Vagina (tissue), 2 donors: ENCODE results near the gene CALML5. TPM values are rescaled to one million over a fixed set of nuclear protein-coding genes. Genes with fewer than 3 reads are reported as not detected.

Source experiments
- DNase-seq, 2 donors: peaks; one replicate each; pipeline ENCODE4 v3.0.0-alpha.2; 2017; ENCODE audit errors: extremely low spot score in 2 of 2
- H3K27ac ChIP-seq: fragments of 200-600 bp; sonication (generic); one replicate; pipeline ENCODE4 v1.5.1; 2019
- H3K27me3 ChIP-seq: fragments of 200-600 bp; sonication (generic); one replicate; pipeline ENCODE4 v1.5.1; 2019
- H3K36me3 ChIP-seq, 2 donors: fragments of 200-600 bp; sonication (generic); one replicate each; pipeline ENCODE4 v1.5.1; 2017 to 2019
- H3K4me1 ChIP-seq: fragments of 200-600 bp; sonication (generic); one replicate; pipeline ENCODE4 v1.5.1; 2019
- H3K4me3 ChIP-seq, 2 donors: fragments of 200-600 bp; sonication (generic); 1 replicate in 1 of 2; 2 replicates in 1 of 2; pipeline ENCODE4 v1.5.1; 2016 to 2019
- H3K9me3 ChIP-seq: fragments of 200-600 bp; sonication (generic); one replicate; pipeline ENCODE4 v1.5.1; 2019
- POLR2A ChIP-seq, 2 donors: fragments of 450-650 bp; IDR thresholded peaks; one replicate each; pipeline ENCODE4 v1.6.1; 2017; ENCODE audit warnings: antibody characterized with exemption in 2 of 2, mild to moderate bottlenecking in 2 of 2, moderate library complexity in 2 of 2
- POLR2AphosphoS5 ChIP-seq, 2 donors: sonication (generic); formaldehyde crosslinking; IDR thresholded peaks; one replicate each; pipeline ENCODE4 v1.9.0; 2017; ENCODE audit warnings: antibody characterized with exemption in 2 of 2, mild to moderate bottlenecking in 2 of 2, low read depth in 1 of 2; ENCODE audit not compliant: insufficient read depth in 1 of 2
- intact Hi-C: fragments of 100-400 bp; cut with DNase I; formaldehyde crosslinking; loops from one replicate; pipeline ENCODE4 v1.15.1; 2023
- total RNA-seq: library from RNA; depleted of rRNA; stranded (reverse); fragments of >200 nt; gene quantifications from one replicate; pipeline ENCODE4 v1.2.3, GENCODE V29; 2016
- TF ChIP-seq, protein P1 (sequence below), 3 experiments: fragments of 450-650 bp in 2 of 3; fragments of 200-600 bp in 1 of 3; sonication (generic) in 1 of 3; IDR thresholded peaks; one replicate each; pipeline ENCODE4 v1.5.1; 2017 to 2019; ENCODE audit warnings: antibody characterized with exemption in 3 of 3, mild to moderate bottlenecking in 2 of 3, moderate library complexity in 2 of 3

The CALML5 gene
- total RNA-seq, 1 donor from 2014 or later = 102 TPM

DNA sequence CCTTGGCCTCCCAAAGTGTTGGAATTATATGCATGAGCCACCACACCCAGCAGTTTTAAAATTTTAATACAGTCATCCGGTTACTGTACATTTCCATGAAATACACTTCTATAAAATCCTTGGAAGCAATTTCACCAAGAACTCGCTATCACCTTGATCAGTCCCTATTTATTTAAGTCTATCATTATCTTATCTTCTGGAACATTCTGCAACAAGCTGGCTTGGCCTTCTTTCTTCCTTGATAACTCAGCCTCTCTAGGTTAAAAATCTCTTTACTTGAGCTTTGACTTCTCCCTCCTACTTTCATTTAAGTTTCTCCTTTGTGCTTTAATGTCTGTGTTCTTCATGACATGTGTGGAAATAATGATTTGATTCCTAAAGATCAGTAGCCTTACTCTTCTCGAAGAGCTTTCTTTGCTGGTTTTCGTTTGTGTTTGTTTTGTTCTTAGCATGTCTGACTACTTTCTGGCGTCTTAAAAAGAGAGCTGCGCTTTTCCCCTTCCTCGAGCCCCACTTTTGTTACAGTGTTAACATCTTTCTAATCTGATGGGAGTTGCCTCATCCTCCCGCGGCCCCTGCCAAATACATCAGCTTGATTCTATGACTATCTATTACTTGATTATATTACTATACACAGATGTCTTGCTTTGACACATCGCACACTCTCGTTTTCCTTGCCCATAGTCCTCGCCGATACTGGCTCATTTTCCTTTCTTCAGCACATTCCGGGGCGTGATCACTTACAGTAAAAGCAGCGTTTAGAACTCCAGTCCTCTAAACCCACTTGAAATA is 11.1 kb upstream of the CALML5 start:
- H3K4me1 ChIP-seq = peaks cover 8% of the 10 kb centered on the region
- no peak overlapping the region for H3K4me3 ChIP-seq
- H3K27me3 ChIP-seq = no peaks in the 10 kb centered on the region
- H3K9me3 ChIP-seq = no peaks in the 10 kb centered on the region
- intact Hi-C loops = no loop called here
- H3K27ac ChIP-seq = peak overlapping the region; percentile 11
- TF ChIP-seq, protein P1, sequence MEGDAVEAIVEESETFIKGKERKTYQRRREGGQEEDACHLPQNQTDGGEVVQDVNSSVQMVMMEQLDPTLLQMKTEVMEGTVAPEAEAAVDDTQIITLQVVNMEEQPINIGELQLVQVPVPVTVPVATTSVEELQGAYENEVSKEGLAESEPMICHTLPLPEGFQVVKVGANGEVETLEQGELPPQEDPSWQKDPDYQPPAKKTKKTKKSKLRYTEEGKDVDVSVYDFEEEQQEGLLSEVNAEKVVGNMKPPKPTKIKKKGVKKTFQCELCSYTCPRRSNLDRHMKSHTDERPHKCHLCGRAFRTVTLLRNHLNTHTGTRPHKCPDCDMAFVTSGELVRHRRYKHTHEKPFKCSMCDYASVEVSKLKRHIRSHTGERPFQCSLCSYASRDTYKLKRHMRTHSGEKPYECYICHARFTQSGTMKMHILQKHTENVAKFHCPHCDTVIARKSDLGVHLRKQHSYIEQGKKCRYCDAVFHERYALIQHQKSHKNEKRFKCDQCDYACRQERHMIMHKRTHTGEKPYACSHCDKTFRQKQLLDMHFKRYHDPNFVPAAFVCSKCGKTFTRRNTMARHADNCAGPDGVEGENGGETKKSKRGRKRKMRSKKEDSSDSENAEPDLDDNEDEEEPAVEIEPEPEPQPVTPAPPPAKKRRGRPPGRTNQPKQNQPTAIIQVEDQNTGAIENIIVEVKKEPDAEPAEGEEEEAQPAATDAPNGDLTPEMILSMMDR (IDR thresholded peaks at IDR 0.05) = no peak
- TF ChIP-seq POLR2AphosphoS5 (IDR thresholded peaks at IDR 0.05; ENCODE audit: insufficient read depth in 1 of 2, low read depth in 1 of 2) = no peak
- TF ChIP-seq POLR2A (IDR thresholded peaks at IDR 0.05) = no peak
- H3K36me3 ChIP-seq = no peaks in the 10 kb centered on the region
- no peak for DNase-seq

DNA sequence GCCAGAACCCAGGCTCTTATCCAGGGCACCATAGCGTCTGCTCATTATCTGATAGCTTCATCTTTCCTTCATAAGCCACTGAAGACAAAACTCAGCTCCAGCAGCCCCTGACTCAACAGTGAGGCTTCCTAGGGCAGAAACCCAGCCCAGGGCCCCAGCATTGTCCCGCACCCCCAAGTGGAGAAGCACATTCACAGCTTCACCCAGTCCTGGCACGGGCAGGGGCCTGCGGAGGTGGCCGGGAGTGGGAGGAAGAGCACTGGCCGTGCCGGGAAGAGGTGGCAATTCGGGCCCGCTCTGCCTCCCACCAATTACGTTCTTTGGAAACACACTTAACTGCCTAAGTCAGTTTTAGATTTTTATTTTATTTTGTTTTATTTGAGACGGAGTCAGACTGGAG is 10.3 kb upstream of the CALML5 start:
- no peaks in the 10 kb centered on the region for H3K27me3 ChIP-seq
- H3K27ac ChIP-seq = peak overlapping the region; percentile 11
- DNase-seq = no peak
- no peak for TF ChIP-seq POLR2A (IDR thresholded peaks at IDR 0.05)
- no peak for TF ChIP-seq POLR2AphosphoS5 (IDR thresholded peaks at IDR 0.05; ENCODE audit: insufficient read depth in 1 of 2, low read depth in 1 of 2)
- H3K9me3 ChIP-seq = no peaks in the 10 kb centered on the region
- intact Hi-C loops = no loop called here
- peaks cover 10% of the 10 kb centered on the region for H3K4me1 ChIP-seq
- H3K4me3 ChIP-seq = no peak overlapping the region
- no peaks in the 10 kb centered on the region for H3K36me3 ChIP-seq

DNA sequence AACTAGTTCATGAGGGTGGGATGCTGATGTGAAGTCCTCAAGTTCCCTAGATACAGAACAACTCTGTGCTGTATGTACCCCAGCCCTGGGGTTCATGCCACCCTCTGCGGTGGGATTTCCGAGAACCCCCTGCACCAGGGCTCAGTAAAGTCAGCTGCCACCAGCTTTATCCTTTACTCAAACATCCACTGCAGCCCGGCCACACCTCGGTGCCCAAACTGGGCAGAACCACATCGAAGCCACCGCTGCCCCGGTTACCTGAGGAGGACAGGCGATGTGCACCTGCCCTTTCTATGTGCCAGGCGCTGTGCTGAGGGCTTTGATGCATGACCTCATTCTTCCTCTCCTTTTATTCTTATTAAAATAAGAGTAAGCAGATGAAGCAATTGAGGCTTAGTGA is 9.9 kb upstream of the CALML5 start:
- DNase-seq = no peak
- Histone ChIP-seq H3K4me1 (peaks cover 15% of the 10 kb centered on the region), H3K4me3 (no peak overlapping the region), H3K27me3 (no peaks in the 10 kb centered on the region), H3K36me3 (no peaks in the 10 kb centered on the region), H3K9me3 (no peaks in the 10 kb centered on the region), H3K27ac (no peak overlapping the region)
- intact Hi-C loops = no loop called here
- TF ChIP-seq POLR2AphosphoS5 (IDR thresholded peaks at IDR 0.05; ENCODE audit: insufficient read depth in 1 of 2, low read depth in 1 of 2) = peak in 1 of 2 donors; percentile 22
- no peak for TF ChIP-seq POLR2A (IDR thresholded peaks at IDR 0.05)

DNA sequence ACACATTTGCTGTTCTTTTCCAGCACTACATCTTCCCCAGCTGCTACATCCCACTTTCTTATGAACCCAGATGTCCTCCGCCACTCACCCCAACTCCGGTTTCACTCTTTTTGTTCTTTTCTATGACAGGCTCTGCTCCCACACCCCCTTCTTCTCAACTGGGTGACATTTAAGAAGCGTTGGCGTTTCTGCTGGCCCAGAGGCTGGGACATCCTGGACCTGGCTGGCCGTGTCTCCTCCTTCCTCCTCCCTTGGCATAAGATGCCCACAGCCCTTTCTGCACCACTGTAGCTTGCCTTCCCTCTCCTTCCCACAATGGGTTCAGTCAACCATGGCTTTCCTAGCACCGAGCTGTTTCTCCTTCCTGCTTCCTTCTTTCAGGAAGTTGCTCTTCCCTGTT is 9.4 kb upstream of the CALML5 start:
- Histone ChIP-seq H3K9me3 (no peaks in the 10 kb centered on the region), H3K36me3 (no peaks in the 10 kb centered on the region), H3K4me1 (peaks cover 19% of the 10 kb centered on the region), H3K27me3 (no peaks in the 10 kb centered on the region), H3K4me3 (no peak overlapping the region), H3K27ac (no peak overlapping the region)
- intact Hi-C loops = no loop called here
- no peak for TF ChIP-seq POLR2A (IDR thresholded peaks at IDR 0.05)
- TF ChIP-seq, protein P1 (IDR thresholded peaks at IDR 0.05) = no peak
- TF ChIP-seq POLR2AphosphoS5 (IDR thresholded peaks at IDR 0.05; ENCODE audit: insufficient read depth in 1 of 2, low read depth in 1 of 2) = no peak
- no peak for DNase-seq

DNA sequence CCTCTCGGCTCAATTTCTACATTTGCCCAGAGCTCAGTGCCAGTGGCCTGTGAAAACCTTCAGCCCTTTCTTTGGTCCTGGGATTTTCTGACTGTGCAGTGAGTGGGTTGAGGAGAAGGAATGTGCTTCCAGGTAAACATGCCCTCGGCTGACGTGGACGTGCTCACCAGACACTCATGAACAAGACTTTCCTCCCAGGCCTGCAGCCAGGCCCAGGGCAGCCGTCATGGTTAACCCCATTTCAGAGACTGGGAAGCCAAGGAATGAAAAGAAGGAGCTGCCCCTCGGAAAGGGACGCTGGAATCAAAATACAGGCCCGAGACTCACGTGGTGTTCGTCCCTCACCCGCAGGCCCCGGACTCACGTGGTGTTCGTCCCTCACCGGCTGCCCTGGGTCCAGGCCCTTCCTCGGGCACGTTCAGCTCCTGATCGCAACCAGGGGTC is 8.8 kb upstream of the CALML5 start:
- no peaks in the 10 kb centered on the region for H3K9me3 ChIP-seq
- no peak overlapping the region for H3K4me3 ChIP-seq
- no peaks in the 10 kb centered on the region for H3K36me3 ChIP-seq
- peaks cover 19% of the 10 kb centered on the region for H3K4me1 ChIP-seq
- intact Hi-C loops = no loop called here
- H3K27ac ChIP-seq = no peak overlapping the region
- TF ChIP-seq POLR2AphosphoS5 (IDR thresholded peaks at IDR 0.05; ENCODE audit: insufficient read depth in 1 of 2, low read depth in 1 of 2) = no peak
- TF ChIP-seq, protein P1 (IDR thresholded peaks at IDR 0.05) = no peak
- no peak for TF ChIP-seq POLR2A (IDR thresholded peaks at IDR 0.05)
- no peaks in the 10 kb centered on the region for H3K27me3 ChIP-seq
- DNase-seq = no peak

DNA sequence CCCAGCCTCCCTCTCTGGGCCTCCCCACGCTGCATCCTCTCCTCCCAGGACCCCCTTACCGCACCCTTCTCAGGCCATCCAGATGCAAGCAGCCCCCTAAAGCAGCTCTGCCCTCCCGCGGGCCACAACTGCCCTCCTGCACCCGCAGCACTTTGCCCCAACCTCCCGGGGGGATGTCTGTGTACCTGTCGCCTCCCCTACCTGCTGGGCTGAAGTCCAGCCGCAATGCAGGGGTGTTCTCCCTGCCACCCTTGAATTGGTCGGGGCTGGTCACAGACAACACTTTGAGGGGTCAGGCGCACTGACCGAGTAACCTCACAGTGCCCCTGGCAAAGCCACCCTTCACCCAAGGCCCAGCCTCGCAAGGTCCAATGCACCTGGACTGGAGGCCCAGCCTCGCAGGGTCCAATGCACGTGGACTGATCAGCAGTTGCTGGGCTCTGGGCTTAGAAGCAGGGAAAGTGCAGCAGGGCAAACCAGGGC is 8.3 kb upstream of the CALML5 start:
- no peaks in the 10 kb centered on the region for H3K9me3 ChIP-seq
- H3K27ac ChIP-seq = no peak overlapping the region
- TF ChIP-seq POLR2AphosphoS5 (IDR thresholded peaks at IDR 0.05; ENCODE audit: insufficient read depth in 1 of 2, low read depth in 1 of 2) = no peak
- TF ChIP-seq, protein P1 (IDR thresholded peaks at IDR 0.05) = no peak
- TF ChIP-seq POLR2A (IDR thresholded peaks at IDR 0.05) = no peak
- no peak overlapping the region for H3K4me3 ChIP-seq
- intact Hi-C loops = no loop called here
- H3K27me3 ChIP-seq = no peaks in the 10 kb centered on the region
- H3K36me3 ChIP-seq = no peaks in the 10 kb centered on the region
- H3K4me1 ChIP-seq = peaks cover 21% of the 10 kb centered on the region
- no peak for DNase-seq
